NCI-H2196 treated with DMSO at 0.1 percent for 48 hours (cell line): ENCODE data around the gene OR4P4.

Source experiments
- DNase-seq: peaks from one replicate; lab custom pipeline; 2025; ENCODE audit not compliant: unreplicated experiment; lab: John Stamatoyannopoulos, UW

OR4P4 gene

GRCh38 chr11:55634813-55635212 lies at the start of gene OR4P4:
Gene OR4P4 (plus strand): TSS chr11:55635113.
- DNase-seq = no peak

GRCh38 chr11:55607545-55607944 lies 27.4 kb upstream of the OR4P4 start, which contains the start of gene OR4C11:
Gene OR4C11 (minus strand): TSS chr11:55607645. CDS start chr11:55604373, 3,272 bp downstream.
- no peak for DNase-seq

GRCh38 chr11:55624531-55624930 lies 10.4 kb upstream of the OR4P4 start:
- no peak for DNase-seq

GRCh38 chr11:55648027-55648426 lies 13.1 kb downstream of the OR4P4 start, which contains the start of gene OR4S2:
Gene OR4S2 (plus strand): TSS chr11:55648327. CDS start chr11:55650904, 2,577 bp downstream.
- DNase-seq = no peak

GRCh38 chr11:55652560-55652959 lies 17.6 kb downstream of the OR4P4 start:
- DNase-seq = no peak

GRCh38 chr11:55655096-55655495 lies 20.2 kb downstream of the OR4P4 start:
- DNase-seq = no peak

GRCh38 chr11:55658031-55658573 lies 23.2 kb downstream of the OR4P4 start:
- DNase-seq = no peak

- DNase-seq = no peak
Measured at GRCh38 chr11:55658608-55659007, 23.7 kb downstream of the OR4P4 start.

- no peak for DNase-seq
Measured at GRCh38 chr11:55661901-55662300, 27.0 kb downstream of the OR4P4 start, which contains the start of gene OR4C6. Gene OR4C6 (plus strand): TSS chr11:55662201. CDS start chr11:55665167, 2,966 bp downstream.

GRCh38 chr11:55669376-55669775 lies 34.5 kb downstream of the OR4P4 start:
- DNase-seq = no peak

GRCh38 chr11:55673860-55674259 lies 38.9 kb downstream of the OR4P4 start:
- no peak for DNase-seq
